A549 (cell line): ENCODE measurements around the gene UBAC2. TPM values are rescaled to one million over a fixed set of nuclear protein-coding genes. Genes with fewer than 3 reads are reported as not detected.
A peak's percentile ranks its signal among the peaks of the same experiment; 100 is the strongest.

Experiments
- ATAC-seq, 2 experiments: fragments of 200-7000 bp in 1 of 2; fragments of >200 bp in 1 of 2; cut with Nextera tagmentation in 1 of 2; cut with Tn5 transposase in 1 of 2; 3 replicates each; pipeline versions ENCODE4 v1.8.0 to v1.9.1; 2018 to 2020; ENCODE audit warnings: mild to moderate bottlenecking in 1 of 2, moderate library complexity in 1 of 2
- CTCF ChIA-PET: fragments of 300-600 bp; sonication (Branson Sonifier 250); formaldehyde crosslinking; extraction: SDS; loops from one replicate; lab custom pipeline; 2021; ENCODE audit warnings: antibody characterized with exemption, inconsistent platforms; lab: Yijun Ruan, JAX
- POLR2A ChIA-PET: fragments of 350-600 bp; formaldehyde crosslinking; extraction: SDS; loops from one replicate; lab custom pipeline; 2021; ENCODE audit warnings: antibody characterized with exemption, inconsistent platforms; lab: Yijun Ruan, JAX
- DNase-seq, 2 experiments: peaks; one replicate each; pipeline versions ENCODE4 v3.0.0 to v3.0.0-alpha.2; 2011 to 2016; ENCODE audit warnings: low read depth in 1 of 2, low spot score in 1 of 2
- FAIRE-seq: peaks from 2 replicates; lab custom pipeline; 2011; peaks lifted over from hg19 to GRCh38; lab: Jason Lieb, UNC
- H3K27ac ChIP-seq, 2 experiments: fragments of >200 bp; sonication (Bioruptor Twin); formaldehyde crosslinking; 3 replicates each; pipeline ENCODE4 v1.5.1; 2016 to 2017
- H3K4me1 ChIP-seq: fragments of >200 bp; sonication (Bioruptor Twin); formaldehyde crosslinking; 3 replicates; pipeline ENCODE4 v1.6.1; 2016
- H3K4me2 ChIP-seq: fragments of >200 bp; sonication (Bioruptor Twin); formaldehyde crosslinking; 3 replicates; pipeline ENCODE4 v1.6.1; 2016
- H3K4me3 ChIP-seq: fragments of >200 bp; sonication (Bioruptor Twin); formaldehyde crosslinking; 3 replicates; pipeline ENCODE4 v1.5.1; 2016
- H3K9me3 ChIP-seq: fragments of >200 bp; sonication (Bioruptor Twin); formaldehyde crosslinking; 3 replicates; pipeline ENCODE4 v1.6.1; 2016
- BHLHE40 ChIP-seq: IDR thresholded peaks from 2 replicates; pipeline ENCODE4 v1.6.1; 2012; ENCODE audit warnings: low read depth, low read length, inconsistent platforms
- CBX8 ChIP-seq: fragments of 200-600 bp; sonication (generic); IDR thresholded peaks from 2 replicates; pipeline ENCODE4 v1.6.1; 2016
- CEBPB ChIP-seq, 2 experiments: fragments of >200 bp in 1 of 2; sonication (Bioruptor Twin) in 1 of 2; formaldehyde crosslinking in 1 of 2; IDR thresholded peaks; 2 replicates each; pipeline ENCODE4 v1.6.1; 2012 to 2016
- CHD2 ChIP-seq: fragments of 150-350 bp; IDR thresholded peaks from 2 replicates; pipeline ENCODE4 v1.6.1; 2014; ENCODE audit warnings: low read length; ENCODE audit not compliant: partially characterized antibody
- E2F6 ChIP-seq: IDR thresholded peaks from 2 replicates; pipeline ENCODE4 v1.6.1; 2012; ENCODE audit warnings: low read depth, borderline replicate concordance
- EHF ChIP-seq: fragments of 250-450 bp; sonication (Bioruptor Pico); IDR thresholded peaks from 2 replicates; pipeline ENCODE4 v1.5.0; 2020; ENCODE audit warnings: mild to moderate bottlenecking
- FOSB ChIP-seq: fragments of 250-450 bp; sonication (Bioruptor Pico); IDR thresholded peaks from 2 replicates; pipeline ENCODE4 v1.5.0; 2020; ENCODE audit warnings: mild to moderate bottlenecking, moderate library complexity
- FOXS1 ChIP-seq: fragments of 250-450 bp; sonication (Bioruptor Pico); IDR thresholded peaks from 2 replicates; pipeline ENCODE4 v1.5.0; 2020; ENCODE audit warnings: mild to moderate bottlenecking, moderate library complexity
- HES2 ChIP-seq: fragments of >200 bp; sonication (Bioruptor Twin); formaldehyde crosslinking; IDR thresholded peaks from 2 replicates; pipeline ENCODE4 v1.6.1; 2016
- HOXB13 ChIP-seq: fragments of 250-450 bp; sonication (Bioruptor Pico); IDR thresholded peaks from 2 replicates; pipeline ENCODE4 v1.5.0; 2020; ENCODE audit warnings: low read depth, mild to moderate bottlenecking, moderate library complexity
- HOXB5 ChIP-seq: fragments of 250-450 bp; sonication (Bioruptor Pico); IDR thresholded peaks from 2 replicates; pipeline ENCODE4 v1.5.0; 2020; ENCODE audit warnings: mild to moderate bottlenecking, moderate library complexity
- JUNB ChIP-seq: fragments of >200 bp; sonication (Bioruptor Twin); formaldehyde crosslinking; IDR thresholded peaks from 2 replicates; pipeline ENCODE4 v1.6.1; 2016
- KDM5A ChIP-seq: fragments of 200-600 bp; sonication (generic); IDR thresholded peaks from 2 replicates; pipeline ENCODE4 v1.6.1; 2016; ENCODE audit warnings: antibody characterized with exemption, mild to moderate bottlenecking
- MAFK ChIP-seq: fragments of 450-650 bp; IDR thresholded peaks from 2 replicates; pipeline ENCODE4 v1.6.1; 2014; ENCODE audit not compliant: partially characterized antibody
- MAZ ChIP-seq: fragments of 150-350 bp; IDR thresholded peaks from 2 replicates; pipeline ENCODE4 v1.6.1; 2014; ENCODE audit warnings: antibody characterized with exemption, low read depth, low read length, borderline replicate concordance
- NFE2L2 ChIP-seq: fragments of 150-350 bp; conservative IDR thresholded peaks from 2 replicates; pipeline ENCODE4 v1.6.1; 2014; ENCODE audit warnings: low read length
- PHF8 ChIP-seq: fragments of 200-600 bp; sonication (generic); IDR thresholded peaks from 2 replicates; pipeline ENCODE4 v1.6.1; 2016; ENCODE audit warnings: low read depth, mild to moderate bottlenecking, antibody characterized with exemption, moderate library complexity, borderline replicate concordance
- POLR2A ChIP-seq: IDR thresholded peaks from 2 replicates; pipeline ENCODE4 v1.6.1; 2012; ENCODE audit warnings: mild to moderate bottlenecking, low read length
- POLR2AphosphoS2 ChIP-seq: conservative IDR thresholded peaks from 2 replicates; pipeline ENCODE4 v1.6.1; 2012; ENCODE audit warnings: low read length, improper control_type of control experiment, inconsistent platforms
- REST ChIP-seq: fragments of 200-600 bp; sonication (generic); IDR thresholded peaks from 2 replicates; pipeline ENCODE4 v1.6.1; 2016; ENCODE audit warnings: antibody characterized with exemption, mild to moderate bottlenecking, moderate library complexity
- TP53 ChIP-seq: fragments of 250-450 bp; sonication (Bioruptor Pico); IDR thresholded peaks from 2 replicates; pipeline ENCODE4 v1.5.0; 2021; ENCODE audit warnings: mild to moderate bottlenecking, moderate library complexity
- ZC3H11A ChIP-seq: fragments of 450-650 bp; IDR thresholded peaks from 2 replicates; pipeline ENCODE4 v1.6.1; 2014; ENCODE audit warnings: antibody characterized with exemption, mild to moderate bottlenecking
- ZFP36 ChIP-seq: fragments of 450-650 bp; IDR thresholded peaks from 2 replicates; pipeline ENCODE4 v1.6.1; 2014; ENCODE audit warnings: borderline replicate concordance; ENCODE audit not compliant: partially characterized antibody
- ZSCAN20 ChIP-seq: fragments of 250-450 bp; sonication (Bioruptor Pico); IDR thresholded peaks from 2 replicates; pipeline ENCODE4 v1.8.0; 2022; ENCODE audit warnings: mild to moderate bottlenecking, moderate library complexity
- WGBS: methylation state at CpG from one replicate; pipeline ENCODE4 v1.1.6; 2017; ENCODE audit errors: missing lambda C conversion rate; 5-methylcytosine and 5-hydroxymethylcytosine counted together
- polyA plus RNA-seq, 4 experiments: library from polyadenylated mRNA; depleted of rRNA in 3 of 4; stranded (reverse); fragments of >200 nt; fragmentation: RNase III in 1 of 4; extraction: RNeasy Plus Mini Kit Qiagen cat#74134 plus additional on column Dnase treatment in 1 of 4; gene quantifications; 2 replicates in 3 of 4; 3 replicates in 1 of 4; pipeline ENCODE4 v1.2.3, GENCODE V29; 2011 to 2017

UBAC2 gene
- polyA plus RNA-seq, 2 of the 4 experiments (the other 2 are of a cell fraction): 61.6 to 103 TPM

- CTCF ChIA-PET: interaction anchor here (1.1 kb wide), 1 partner anchor 125 kb away, joined by 3 read pairs; no protein-coding TSS in a partner anchor
- ATAC-seq: no peak
Measured at GRCh38 chr13:99311748-99312492, 111.3 kb downstream of the UBAC2 start.

GRCh38 chr13:99312493-99312883 is 111.8 kb downstream of the UBAC2 start:
- FAIRE-seq: no peak
- ChIA-PET CTCF (interaction anchor here (1.1 kb wide), 1 partner anchor 124 kb away, joined by 3 read pairs; no protein-coding TSS in a partner anchor), POLR2A (no interaction called here)
- 86% methylated on average over 7 of the region's 7 CpGs for WGBS
- Histone ChIP-seq H3K4me3 (no peak overlapping the region), H3K4me1 (peaks cover 25% of the 10 kb centered on the region), H3K27ac (no peak overlapping the region), H3K4me2 (no peak overlapping the region), H3K9me3 (no peaks in the 10 kb centered on the region)
- no peak for ATAC-seq
- TF ChIP-seq PHF8: no peak
- TF ChIP-seq POLR2A: no peak
- no peak for TF ChIP-seq ZC3H11A
- no peak for TF ChIP-seq BHLHE40
- TF ChIP-seq FOSB (CRISPR knock-in tag): no peak
- TF ChIP-seq HOXB13 (CRISPR knock-in tag): no peak
- no peak for TF ChIP-seq ZFP36
- no peak for TF ChIP-seq HES2
- no peak for TF ChIP-seq TP53 (CRISPR knock-in tag)
- TF ChIP-seq CHD2: no peak
- no peak for TF ChIP-seq MAFK
- no peak for TF ChIP-seq POLR2AphosphoS2
- TF ChIP-seq EHF (CRISPR knock-in tag): no peak
- no peak for TF ChIP-seq JUNB
- TF ChIP-seq NFE2L2: no peak
- TF ChIP-seq REST: no peak
- no peak for TF ChIP-seq MAZ
- no peak for DNase-seq

More at GRCh38 chr13:99311748-99312492, 111.3 kb downstream of the UBAC2 start:
- POLR2A ChIA-PET: no interaction called here
- H3K4me2 ChIP-seq: no peak overlapping the region
- H3K9me3 ChIP-seq: no peaks in the 10 kb centered on the region
- WGBS: 94% methylated on average over 9 of the region's 10 CpGs
- no peak for DNase-seq
- FAIRE-seq: no peak
- H3K4me3 ChIP-seq: no peak overlapping the region
- no peak overlapping the region for H3K27ac ChIP-seq
- peaks cover 30% of the 10 kb centered on the region for H3K4me1 ChIP-seq
- no peak for TF ChIP-seq E2F6
- no peak for TF ChIP-seq FOXS1 (CRISPR knock-in tag)
- 0 out of 2 replicates have a peak, but pooled peaks have one; percentile 22 for TF ChIP-seq REST
- no peak for TF ChIP-seq HOXB5 (CRISPR knock-in tag)
- TF ChIP-seq EHF (CRISPR knock-in tag): no peak
- no peak for TF ChIP-seq CBX8
- no peak for TF ChIP-seq PHF8
- peak; percentile 41 to 70; a peak in 3 of 4 replicates for TF ChIP-seq CEBPB (IDR thresholded peaks at IDR 0.05)
- TF ChIP-seq KDM5A: no peak
- no peak for TF ChIP-seq ZSCAN20 (CRISPR knock-in tag)
- TF ChIP-seq MAZ: no peak
